Stimulated activated CD8-positive, alpha-beta memory T cell treated with anti-CD3 and anti-CD28 coated beads, Interleukin-12 subunit alpha, Interleukin-12 subunit beta, amount 100 ng/mL, for 4 hours (primary cell): ENCODE results near the gene TRMT6.

ENCODE experiments used
- DNase-seq: peaks from one replicate; pipeline ENCODE4 v3.0.0-alpha.2; 2020; ENCODE audit warnings: low read depth

TRMT6 gene

DNA sequence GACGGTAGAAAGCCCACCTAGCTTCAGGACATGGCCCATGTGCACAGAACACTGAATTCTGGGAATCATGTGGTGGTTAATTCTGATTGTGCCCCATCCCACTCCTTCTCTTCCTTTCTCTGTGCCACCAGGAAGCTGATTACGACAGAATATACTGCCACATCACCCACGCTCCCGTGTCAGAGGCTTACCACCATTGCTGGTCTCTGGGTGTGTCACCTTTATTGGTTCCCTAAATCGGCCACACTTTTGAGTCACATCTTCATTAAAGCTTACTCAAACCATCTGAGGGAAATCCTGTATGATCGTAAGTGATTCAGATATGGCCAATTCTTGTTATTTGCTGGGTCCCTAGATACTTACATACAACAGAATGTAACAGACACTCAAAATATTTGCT lies 3.1 kb downstream of the TRMT6 start:
- DNase-seq: no peak

- no peak for DNase-seq
Measured at GRCh38 chr20:5945963-5946362, 4.4 kb downstream of the TRMT6 start.

GRCh38 chr20:5938456-5939029 lies 11.8 kb downstream of the TRMT6 start:
- DNase-seq: no peak

- DNase-seq: no peak
Measured at GRCh38 chr20:5936238-5936637, 14.1 kb downstream of the TRMT6 start.

GRCh38 chr20:5935384-5935783 lies 14.9 kb downstream of the TRMT6 start:
- no peak for DNase-seq

DNA sequence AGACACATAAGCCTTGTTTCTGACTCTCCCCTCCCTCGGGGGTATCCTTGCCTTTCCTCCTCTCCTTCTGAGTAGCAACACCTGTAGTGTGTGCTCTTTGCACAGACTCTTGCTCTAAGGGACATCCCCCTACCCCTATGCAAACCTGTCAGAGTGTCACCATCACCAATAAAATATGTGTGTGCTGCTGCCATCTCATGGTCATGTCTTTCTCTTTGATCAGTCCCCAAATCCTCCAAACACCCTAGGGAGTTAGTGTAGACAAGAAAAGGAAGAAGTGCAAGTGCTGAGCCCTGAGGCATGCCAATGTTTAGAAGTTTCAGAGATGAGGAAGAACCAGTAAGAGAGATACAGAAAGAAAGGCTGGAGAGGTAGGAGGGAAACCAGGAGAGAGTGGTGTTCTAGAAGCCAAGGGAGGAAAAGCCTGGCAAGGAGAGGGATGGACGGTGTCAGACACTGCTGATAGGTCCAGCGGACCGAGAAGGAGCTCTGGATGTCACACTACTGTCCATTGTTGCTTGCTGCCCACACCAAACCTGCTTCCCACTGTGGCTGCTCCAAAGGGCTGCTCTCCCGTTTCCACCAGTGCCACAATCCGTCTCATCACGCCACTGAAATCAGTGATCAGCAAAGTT lies 16.4 kb downstream of the TRMT6 start:
- DNase-seq: no peak

DNA sequence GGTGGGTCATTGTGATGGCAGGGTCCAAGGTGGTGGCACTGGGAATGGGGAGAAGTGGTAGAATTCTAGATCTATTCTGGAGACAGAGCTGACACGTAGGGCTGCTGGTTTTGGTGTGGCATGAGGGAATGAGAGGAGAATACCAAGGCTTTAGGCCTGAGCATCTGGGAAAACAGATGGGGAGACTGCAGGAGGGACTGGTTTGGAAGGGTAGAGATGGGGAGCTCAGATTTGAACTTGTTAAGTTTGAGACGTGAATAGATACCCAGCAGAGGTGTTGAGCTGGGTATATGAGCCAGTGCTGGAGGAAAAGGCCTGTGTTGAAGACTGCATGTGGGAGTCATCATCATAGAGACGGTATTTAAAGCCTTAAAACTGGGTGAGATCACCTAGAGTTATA lies 17.5 kb downstream of the TRMT6 start:
- DNase-seq: no peak

DNA sequence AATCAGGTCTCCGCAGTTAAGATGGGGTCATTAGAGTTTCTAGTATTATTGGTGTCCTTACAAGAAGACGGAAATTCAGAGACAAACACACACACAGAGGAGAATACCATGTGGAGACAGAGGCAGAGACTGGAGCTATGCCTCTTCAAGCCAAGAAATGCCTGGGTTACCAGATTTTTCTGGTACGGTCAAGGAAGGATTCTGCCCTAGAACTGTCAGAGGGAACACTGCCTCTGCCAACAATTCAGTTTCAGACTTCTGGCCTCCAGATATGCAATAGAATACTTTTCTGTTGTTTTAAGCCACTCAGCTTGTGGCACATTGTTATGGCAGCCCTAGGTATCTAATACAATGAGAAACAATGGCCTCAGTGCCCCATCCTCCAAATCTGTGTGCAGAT lies 18.9 kb downstream of the TRMT6 start:
- DNase-seq: no peak

- no peak for DNase-seq
Measured at GRCh38 chr20:5928836-5929715, 21.3 kb downstream of the TRMT6 start.

DNA sequence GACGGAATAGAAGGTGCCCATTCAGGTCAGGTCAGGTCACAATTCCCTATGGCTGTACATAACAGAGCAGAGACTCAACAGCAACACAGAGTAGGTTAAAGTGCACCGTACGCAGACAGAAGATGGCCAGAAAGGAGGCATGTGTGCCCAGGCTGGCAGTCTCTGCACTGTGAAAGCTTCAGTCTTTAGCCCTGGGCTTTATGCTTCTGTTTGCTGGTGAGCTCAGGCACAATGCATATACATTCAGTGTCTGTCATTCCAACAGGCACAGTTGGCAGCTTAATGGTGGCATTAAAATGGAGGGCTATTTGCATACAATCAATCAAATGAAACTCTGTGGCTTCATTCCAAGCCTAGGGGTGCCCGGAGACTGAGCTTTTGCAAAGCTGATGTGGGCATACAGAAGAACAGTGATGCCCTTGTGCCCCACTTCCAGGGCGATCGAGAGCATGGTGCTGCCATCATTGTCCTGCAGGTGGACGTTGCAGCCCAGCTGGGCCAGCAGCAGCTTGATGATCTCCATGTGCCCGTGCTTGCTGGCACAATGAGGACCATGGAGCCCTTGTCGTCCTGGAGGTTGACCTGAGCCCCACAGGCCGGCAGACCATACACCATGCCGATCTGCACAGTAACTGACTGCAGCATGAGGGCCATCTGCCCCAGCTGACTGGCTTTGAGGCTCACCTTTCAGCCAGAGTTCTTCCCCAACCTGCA lies 22.4 kb downstream of the TRMT6 start:
- no peak for DNase-seq

DNA sequence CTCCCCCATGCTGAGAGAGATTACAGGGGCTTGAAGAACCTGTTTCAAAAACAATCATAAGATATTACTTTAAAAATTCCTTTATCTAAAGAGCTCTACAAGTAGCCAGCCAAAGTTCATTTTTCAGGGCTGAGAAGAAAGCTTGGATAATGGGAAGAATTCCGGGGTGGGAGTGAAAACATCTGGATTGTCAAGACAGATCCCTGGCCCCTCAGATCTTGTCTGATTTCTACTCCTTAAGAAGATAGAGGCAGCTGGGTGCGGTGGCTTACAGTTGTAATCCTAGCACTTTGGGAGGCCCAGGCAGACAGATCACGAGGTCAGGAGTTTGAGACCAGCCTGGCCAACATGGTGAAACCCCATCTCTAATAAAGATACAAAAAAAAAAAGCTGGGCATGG lies 24.8 kb downstream of the TRMT6 start:
- no peak for DNase-seq

DNA sequence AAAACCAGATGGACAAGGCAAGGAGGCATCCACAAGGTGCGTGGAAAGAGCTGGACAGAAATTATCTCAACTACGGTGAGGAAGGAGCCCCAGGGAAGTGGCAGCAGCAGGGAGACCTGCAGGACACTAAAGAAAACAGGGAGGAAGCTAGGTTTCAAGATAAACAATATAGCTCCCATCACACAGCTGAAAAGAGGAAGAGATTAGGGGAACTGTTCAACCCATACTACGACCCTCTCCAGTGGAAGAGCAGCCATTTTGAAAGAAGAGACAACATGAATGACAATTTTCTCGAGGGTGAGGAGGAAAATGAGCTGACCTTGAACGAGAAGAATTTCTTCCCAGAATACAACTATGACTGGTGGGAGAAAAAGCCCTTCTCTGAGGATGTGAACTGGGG lies 26.8 kb downstream of the TRMT6 start:
- DNase-seq: no peak

DNA sequence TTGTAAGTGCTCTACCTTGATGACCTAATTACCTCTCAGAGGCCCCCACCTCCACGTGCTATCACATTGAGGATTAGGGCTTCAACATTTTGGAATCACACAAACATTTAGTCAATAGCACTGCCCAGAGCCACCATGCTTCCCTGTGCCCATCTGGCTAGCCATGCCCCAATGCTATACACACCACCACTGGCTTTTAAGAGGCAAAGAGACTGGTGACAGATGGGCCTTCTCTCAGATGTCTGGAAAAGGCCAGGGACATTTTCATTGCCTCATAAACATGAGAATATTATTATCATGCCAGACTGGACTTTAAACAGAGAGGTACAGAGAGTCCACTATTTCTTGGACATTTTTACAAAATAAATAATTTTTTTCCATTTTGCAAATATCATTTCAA lies 29.8 kb downstream of the TRMT6 start:
- DNase-seq: no peak

DNA sequence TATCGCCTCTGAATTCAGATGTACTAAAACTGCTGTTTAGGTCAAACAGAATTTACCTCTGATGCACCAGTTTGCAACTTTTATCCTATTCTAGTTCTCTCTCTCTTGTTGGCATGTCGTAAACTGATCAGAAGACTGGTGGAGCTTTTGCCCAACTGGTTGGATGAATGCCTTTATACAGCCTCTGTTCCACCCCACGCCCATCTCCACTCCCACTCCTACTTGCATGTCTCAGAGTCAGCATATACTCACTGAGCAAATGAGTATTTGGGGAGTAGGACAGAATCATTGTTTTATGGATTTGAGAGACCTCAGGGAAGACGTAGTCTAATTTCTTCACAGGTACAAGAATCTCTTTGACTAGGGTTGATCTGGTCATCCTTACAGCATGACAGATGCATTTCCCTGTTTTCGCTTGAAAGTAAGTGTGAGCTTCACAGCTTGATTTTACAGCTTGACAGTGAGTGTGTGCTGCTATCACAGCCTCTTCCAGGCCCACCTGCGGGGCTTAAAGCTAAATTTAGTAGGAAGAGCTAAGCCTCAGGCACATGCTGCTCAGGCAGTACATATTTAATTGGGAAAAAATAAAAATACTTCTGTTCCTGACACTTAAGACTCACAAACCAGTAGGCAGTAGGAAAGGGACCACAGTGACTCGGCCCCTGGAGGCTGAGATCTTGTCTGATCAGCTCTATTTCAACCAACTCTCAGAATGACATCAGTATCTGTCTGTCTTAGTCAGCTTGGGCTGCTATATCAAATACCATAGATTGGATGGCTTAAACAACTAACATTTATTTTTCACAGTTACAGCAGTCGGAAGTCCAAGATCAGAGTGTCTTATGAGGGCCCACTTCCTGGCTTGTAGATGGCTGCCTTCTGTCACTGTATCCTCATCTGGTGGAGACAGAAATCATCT lies 30.4 kb downstream of the TRMT6 start:
- no peak for DNase-seq

DNA sequence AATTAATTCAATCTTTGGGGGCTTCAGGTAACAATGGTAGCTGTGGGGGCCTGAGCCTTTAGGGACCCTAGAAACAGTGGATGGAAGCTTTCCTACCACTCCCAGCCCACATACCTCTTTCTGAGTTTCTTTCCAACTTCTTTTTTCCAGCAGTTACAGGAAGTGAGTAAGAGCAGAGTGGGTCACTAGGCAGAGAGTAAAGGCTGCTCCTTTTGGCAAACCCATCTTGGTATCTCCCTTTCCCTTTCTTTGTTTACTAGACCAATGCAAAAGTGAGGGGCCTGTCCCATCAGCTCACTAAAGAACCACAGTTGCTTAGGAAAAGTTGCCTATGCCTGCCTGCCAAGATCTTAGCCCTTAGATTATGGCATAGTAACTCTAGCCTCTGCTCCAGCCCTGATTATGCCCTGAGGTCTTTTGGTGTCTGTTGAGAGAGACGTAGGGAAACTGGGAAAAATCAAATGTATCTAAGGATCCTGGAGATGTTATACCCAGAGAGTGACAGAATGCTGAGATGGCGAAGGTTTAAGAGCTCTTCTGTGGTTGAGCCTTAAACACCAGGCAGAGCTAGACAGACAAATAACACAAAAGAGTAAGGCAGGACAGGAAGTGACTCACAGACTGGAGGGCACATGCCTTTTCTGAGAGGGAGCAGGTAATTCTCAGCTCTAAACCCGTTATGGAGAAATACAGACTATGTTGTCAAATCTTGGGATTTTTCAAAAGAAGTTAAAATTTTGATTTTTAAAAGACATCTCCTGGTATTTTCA lies 31.3 kb downstream of the TRMT6 start:
- DNase-seq: no peak

DNA sequence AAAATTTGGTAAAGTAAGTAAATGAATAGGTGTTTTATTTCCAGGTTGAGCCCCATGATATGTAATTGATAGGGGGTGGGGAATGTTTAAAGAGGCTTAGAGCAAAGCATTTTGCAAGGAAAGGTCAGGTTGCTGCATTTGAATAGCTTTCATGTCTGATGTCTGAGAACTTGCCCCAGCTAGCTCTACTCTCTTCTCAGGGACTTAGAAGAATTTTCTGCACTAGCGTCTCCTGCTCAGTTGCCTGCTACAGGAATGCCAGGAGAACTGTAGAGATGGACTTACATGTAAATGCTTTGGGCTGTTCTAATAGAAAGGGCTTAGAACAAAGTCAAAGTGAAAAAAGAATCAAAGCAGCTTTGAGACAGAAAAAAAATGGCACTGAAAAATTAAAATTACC lies 35.5 kb downstream of the TRMT6 start:
- no peak for DNase-seq

GRCh38 chr20:5913166-5913565 lies 37.2 kb downstream of the TRMT6 start:
- no peak for DNase-seq

DNA sequence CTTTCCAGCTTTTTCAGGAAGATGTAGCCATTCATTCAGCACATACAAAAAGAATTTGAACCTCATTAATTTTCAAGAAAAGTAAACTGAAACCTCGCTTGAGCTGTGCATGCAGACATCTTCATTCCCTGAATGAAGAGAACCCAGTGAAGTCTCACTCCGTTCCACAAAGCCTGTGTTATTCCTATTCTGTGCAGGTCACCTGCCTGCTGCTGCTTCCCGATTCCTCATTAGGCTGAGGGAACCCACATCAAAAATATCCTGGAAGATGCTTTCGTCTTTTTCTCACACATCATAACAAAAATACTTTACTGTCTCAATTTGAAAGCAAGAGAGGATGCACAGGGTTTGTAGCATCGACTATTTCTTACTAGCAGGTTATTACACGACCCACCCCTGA lies 40.1 kb downstream of the TRMT6 start:
- DNase-seq: no peak

DNA sequence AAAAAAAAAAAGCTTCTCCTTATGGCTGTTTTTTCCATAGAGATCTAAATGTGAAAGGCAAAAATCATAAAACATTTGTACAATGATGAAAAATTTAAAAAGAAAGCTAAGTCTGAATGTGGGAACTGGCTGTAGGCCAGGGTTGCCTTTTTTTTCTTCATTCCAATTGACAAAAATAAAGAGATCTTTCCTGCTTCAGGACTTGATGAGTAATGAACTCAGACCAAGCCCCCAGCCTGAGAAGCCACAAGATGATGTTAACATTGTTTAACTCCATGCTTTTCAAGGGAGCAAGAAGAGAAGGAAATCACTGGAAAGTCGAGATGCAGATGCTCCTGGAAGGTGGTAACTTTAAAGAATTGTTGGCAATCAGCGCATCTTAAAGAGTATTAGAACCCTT lies 41.4 kb downstream of the TRMT6 start:
- DNase-seq: no peak

GRCh38 chr20:5900908-5901307 lies 49.4 kb downstream of the TRMT6 start:
- no peak for DNase-seq

DNA sequence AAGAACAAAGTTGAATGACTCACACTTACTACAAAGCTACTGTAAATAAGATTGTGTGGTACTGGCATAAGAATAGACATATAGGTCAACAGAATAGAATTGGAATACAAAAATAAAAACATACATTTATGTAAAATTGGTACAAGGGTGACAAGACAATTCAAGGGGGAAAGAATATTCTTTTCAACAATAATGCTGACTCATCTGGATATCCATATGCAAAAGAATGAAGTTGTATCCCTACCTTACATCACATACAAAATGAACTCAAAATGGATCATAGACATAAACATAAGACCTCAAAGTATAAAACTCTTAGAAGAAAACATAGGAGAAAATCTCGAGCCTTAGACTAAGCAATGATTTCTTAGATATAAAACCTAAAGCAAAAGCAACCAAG lies 50.9 kb downstream of the TRMT6 start:
- DNase-seq: no peak
